RKO (cell line): Measurements from ENCODE around the gene SCAF4.
"Not testable (repeated sequence)": the region's sequence is repeated elsewhere in the genome, so short reads cannot be mapped to it uniquely, and the experiment has no call there.

Experiments used
- DNase-seq: peaks from one replicate; pipeline ENCODE4 v3.0.0-alpha.2; 2016; ENCODE audit warnings: low spot score

Gene SCAF4

GRCh38 chr21:31671931-31672330 is 60.0 kb downstream of the SCAF4 start:
- DNase-seq = no peak

GRCh38 chr21:31671146-31671716 is 60.7 kb downstream of the SCAF4 start:
- DNase-seq = no peak

GRCh38 chr21:31670070-31670469 is 61.8 kb downstream of the SCAF4 start:
- no peak for DNase-seq

GRCh38 chr21:31668651-31669491 is 63.0 kb downstream of the SCAF4 start:
- no peak for DNase-seq

GRCh38 chr21:31667639-31668038 is 64.3 kb downstream of the SCAF4 start:
- DNase-seq = no peak

- DNase-seq = no peak
Measured at GRCh38 chr21:31667132-31667531, 64.8 kb downstream of the SCAF4 start.

- no peak for DNase-seq
Measured at GRCh38 chr21:31666445-31667010, 65.4 kb downstream of the SCAF4 start.

- DNase-seq = not testable (repeated sequence)
Measured at GRCh38 chr21:31665869-31666268, 66.0 kb downstream of the SCAF4 start.

GRCh38 chr21:31665397-31665796 is 66.5 kb downstream of the SCAF4 start:
- no peak for DNase-seq

- no peak for DNase-seq
Measured at GRCh38 chr21:31663584-31664249, 68.2 kb downstream of the SCAF4 start.

- DNase-seq = peak; percentile 21
Measured at GRCh38 chr21:31660591-31660990, 71.3 kb downstream of the SCAF4 start.

- peak; percentile 35 for DNase-seq
Measured at GRCh38 chr21:31660259-31660565, 71.7 kb downstream of the SCAF4 start.

- peak; percentile 94 for DNase-seq
Measured at GRCh38 chr21:31659536-31660258, 72.2 kb downstream of the SCAF4 start, which contains the start of gene SOD1. TSS of gene SOD1 (plus strand) at chr21:31659693. CDS start at chr21:31659770, 77 bp downstream.

- no peak for DNase-seq
Measured at GRCh38 chr21:31659286-31659535, 72.7 kb downstream of the SCAF4 start.

GRCh38 chr21:31658053-31658452 is 73.9 kb downstream of the SCAF4 start:
- no peak for DNase-seq

GRCh38 chr21:31656199-31657095 is 75.5 kb downstream of the SCAF4 start:
- no peak for DNase-seq

- DNase-seq = not testable (repeated sequence)
Measured at GRCh38 chr21:31654821-31655580, 76.9 kb downstream of the SCAF4 start.

GRCh38 chr21:31654340-31654739 is 77.6 kb downstream of the SCAF4 start:
- DNase-seq = no peak

GRCh38 chr21:31651491-31651890 is 80.4 kb downstream of the SCAF4 start:
- not testable (repeated sequence) for DNase-seq

GRCh38 chr21:31650930-31651329 is 81.0 kb downstream of the SCAF4 start:
- DNase-seq = no peak

GRCh38 chr21:31647650-31648049 is 84.3 kb downstream of the SCAF4 start:
- DNase-seq = no peak
